ENCODE results near the gene ABCC6.
"Not testable (repeated sequence)": the region's sequence is repeated elsewhere in the genome, so short reads cannot be mapped to it uniquely, and the experiment has no call there.

Gene ABCC6

DNA sequence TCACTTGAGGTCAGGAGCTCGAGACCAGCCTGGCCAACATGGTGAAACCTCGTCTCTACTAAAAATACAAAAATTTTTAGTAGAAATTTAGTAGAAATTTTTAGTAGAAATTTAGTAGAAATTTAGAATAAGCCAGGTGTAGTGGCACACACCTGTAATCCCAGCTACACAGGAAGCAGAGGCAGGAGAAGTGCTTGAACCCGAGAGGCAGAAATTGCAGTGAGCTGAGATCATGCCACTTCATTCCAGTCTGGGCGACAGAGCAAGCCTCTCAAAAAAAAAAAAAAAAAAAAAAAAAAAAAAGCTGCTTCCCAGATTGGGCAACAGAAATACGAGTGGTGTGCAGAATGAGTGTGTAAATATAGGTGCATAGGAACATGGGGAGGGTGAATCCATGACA is 4.5 kb downstream of the ABCC6 start:
- not testable (repeated sequence) for H3K36me3 ChIP-seq (ENCODE audit: low read length); H3F3A ChIP-seq (ENCODE audit: insufficient read depth); H3K9ac ChIP-seq (ENCODE audit: low read length); H3K27me3 ChIP-seq (ENCODE audit: low read length); H3K4me2 ChIP-seq (ENCODE audit: low read depth, low read length, poor library complexity, severe bottlenecking); H3K4me3 ChIP-seq (ENCODE audit: insufficient read depth, low read length, poor library complexity, severe bottlenecking); H3K79me2 ChIP-seq (ENCODE audit: insufficient read depth, low read length); H3K9me2 ChIP-seq (replicated peaks; ENCODE audit: insufficient read depth, low read length); H4K20me1 ChIP-seq (ENCODE audit: low read depth, low read length); H3K27ac ChIP-seq (ENCODE audit: low read depth, low read length); H2AFZ ChIP-seq (ENCODE audit: low read depth, low read length, severe bottlenecking); H3K9me3 ChIP-seq (ENCODE audit: insufficient read depth, low read length)

DNA sequence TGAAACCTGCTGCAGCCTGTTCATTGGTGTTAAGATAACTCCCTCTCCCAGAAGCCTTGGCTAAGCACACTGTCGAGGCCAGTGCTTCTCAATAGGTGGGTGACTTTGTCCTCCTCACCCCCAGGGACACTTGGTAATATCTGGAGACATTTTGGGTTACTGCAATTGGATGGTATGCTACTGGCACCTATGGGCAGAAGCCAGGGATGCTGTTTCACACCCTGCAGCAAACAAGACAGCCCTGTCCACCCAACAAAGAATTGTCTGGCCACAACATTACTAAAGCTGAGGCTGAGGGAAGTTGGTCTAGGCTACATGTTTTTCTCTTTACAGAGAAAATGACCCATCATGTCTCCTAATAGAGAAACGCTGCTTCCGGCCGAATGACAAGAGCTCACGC is 4.9 kb downstream of the ABCC6 start:
- not testable (repeated sequence) for H3K27me3 ChIP-seq (ENCODE audit: low read length); H3F3A ChIP-seq (ENCODE audit: insufficient read depth); H3K79me2 ChIP-seq (ENCODE audit: insufficient read depth, low read length); H3K9me2 ChIP-seq (replicated peaks; ENCODE audit: insufficient read depth, low read length); H3K27ac ChIP-seq (ENCODE audit: low read depth, low read length); H3K9me3 ChIP-seq (ENCODE audit: insufficient read depth, low read length); H3K36me3 ChIP-seq (ENCODE audit: low read length); H2AFZ ChIP-seq (ENCODE audit: low read depth, low read length, severe bottlenecking); H3K4me2 ChIP-seq (ENCODE audit: low read depth, low read length, poor library complexity, severe bottlenecking); H3K9ac ChIP-seq (ENCODE audit: low read length); H4K20me1 ChIP-seq (ENCODE audit: low read depth, low read length); H3K4me3 ChIP-seq (ENCODE audit: insufficient read depth, low read length, poor library complexity, severe bottlenecking)

DNA sequence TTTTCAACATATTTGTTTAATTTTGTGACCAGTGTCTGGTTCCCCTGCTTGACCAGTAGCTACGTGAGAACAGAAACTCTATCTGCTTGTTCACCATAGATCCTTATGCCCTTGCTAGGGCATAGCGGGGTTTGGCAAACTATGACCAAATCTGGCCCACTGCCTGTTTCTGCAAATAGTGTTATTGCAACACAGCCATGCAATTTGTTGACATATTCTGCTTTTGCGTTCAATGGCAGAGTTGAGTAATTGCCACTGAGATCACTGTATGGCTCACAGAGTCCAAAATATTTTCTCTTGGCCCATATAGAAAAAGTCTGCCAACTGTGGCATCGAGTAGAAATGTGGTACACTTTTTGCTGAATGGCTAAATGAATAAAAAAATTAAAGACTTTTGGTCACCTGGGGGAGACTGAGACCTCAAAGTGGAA is 9.4 kb downstream of the ABCC6 start:
- H4K20me1 ChIP-seq (ENCODE audit: low read depth, low read length); H3K9me2 ChIP-seq (replicated peaks; ENCODE audit: insufficient read depth, low read length); H2AFZ ChIP-seq (ENCODE audit: low read depth, low read length, severe bottlenecking); H3K4me2 ChIP-seq (ENCODE audit: low read depth, low read length, poor library complexity, severe bottlenecking); H3K4me3 ChIP-seq (ENCODE audit: insufficient read depth, low read length, poor library complexity, severe bottlenecking); H3K27me3 ChIP-seq (ENCODE audit: low read length); H3K27ac ChIP-seq (ENCODE audit: low read depth, low read length); H3K9me3 ChIP-seq (ENCODE audit: insufficient read depth, low read length); H3K36me3 ChIP-seq (ENCODE audit: low read length); H3K79me2 ChIP-seq (ENCODE audit: insufficient read depth, low read length); H3K9ac ChIP-seq (ENCODE audit: low read length); H3F3A ChIP-seq (ENCODE audit: insufficient read depth): not testable (repeated sequence)

DNA sequence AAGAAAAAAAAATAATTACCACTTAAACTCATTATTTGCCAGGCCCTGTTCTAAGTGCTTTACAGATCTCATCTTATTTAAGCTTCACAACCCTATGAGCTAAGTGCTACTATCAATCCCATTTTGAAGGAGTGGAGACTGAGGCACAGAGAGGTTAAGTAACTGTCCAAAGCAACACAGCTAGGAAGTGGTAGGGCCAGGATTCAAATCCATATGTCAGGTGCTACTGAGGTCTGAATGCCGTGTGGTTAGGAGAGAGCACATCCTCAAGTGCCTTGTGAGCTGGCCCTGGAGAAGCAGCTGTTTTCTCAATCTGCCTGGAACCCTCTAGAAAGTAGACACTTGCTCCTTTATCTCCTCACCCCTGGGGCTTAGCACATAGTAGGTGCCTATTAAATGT is 11.9 kb downstream of the ABCC6 start:
- H3K4me2 ChIP-seq (ENCODE audit: low read depth, low read length, poor library complexity, severe bottlenecking); H3K27ac ChIP-seq (ENCODE audit: low read depth, low read length); H3K27me3 ChIP-seq (ENCODE audit: low read length); H3K79me2 ChIP-seq (ENCODE audit: insufficient read depth, low read length); H2AFZ ChIP-seq (ENCODE audit: low read depth, low read length, severe bottlenecking); H3K9me3 ChIP-seq (ENCODE audit: insufficient read depth, low read length); H3K4me3 ChIP-seq (ENCODE audit: insufficient read depth, low read length, poor library complexity, severe bottlenecking); H3K9ac ChIP-seq (ENCODE audit: low read length); H3K36me3 ChIP-seq (ENCODE audit: low read length); H4K20me1 ChIP-seq (ENCODE audit: low read depth, low read length); H3K9me2 ChIP-seq (replicated peaks; ENCODE audit: insufficient read depth, low read length); H3F3A ChIP-seq (ENCODE audit: insufficient read depth): not testable (repeated sequence)

DNA sequence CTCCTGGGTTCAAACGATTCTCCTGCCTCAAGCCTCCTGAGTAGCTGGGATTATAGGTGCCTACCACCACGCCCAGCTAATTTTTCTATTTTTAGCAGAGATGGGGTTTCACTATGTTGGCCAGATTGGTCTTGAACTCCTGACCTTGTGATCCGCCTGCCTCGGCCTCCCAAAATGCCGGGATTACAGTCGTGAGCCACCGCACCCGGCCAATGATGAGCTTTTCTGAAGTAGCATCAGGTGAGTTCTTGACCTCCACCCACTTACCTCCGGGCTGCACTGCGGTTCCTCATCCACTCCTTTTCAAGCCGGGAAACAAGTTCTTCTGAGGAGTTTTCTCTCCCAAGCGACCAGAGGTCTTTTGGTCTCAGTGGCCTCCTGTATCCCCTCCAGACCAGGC is 14.8 kb downstream of the ABCC6 start:
- H3K27ac ChIP-seq (ENCODE audit: low read depth, low read length); H3K4me2 ChIP-seq (ENCODE audit: low read depth, low read length, poor library complexity, severe bottlenecking): not testable (repeated sequence)

DNA sequence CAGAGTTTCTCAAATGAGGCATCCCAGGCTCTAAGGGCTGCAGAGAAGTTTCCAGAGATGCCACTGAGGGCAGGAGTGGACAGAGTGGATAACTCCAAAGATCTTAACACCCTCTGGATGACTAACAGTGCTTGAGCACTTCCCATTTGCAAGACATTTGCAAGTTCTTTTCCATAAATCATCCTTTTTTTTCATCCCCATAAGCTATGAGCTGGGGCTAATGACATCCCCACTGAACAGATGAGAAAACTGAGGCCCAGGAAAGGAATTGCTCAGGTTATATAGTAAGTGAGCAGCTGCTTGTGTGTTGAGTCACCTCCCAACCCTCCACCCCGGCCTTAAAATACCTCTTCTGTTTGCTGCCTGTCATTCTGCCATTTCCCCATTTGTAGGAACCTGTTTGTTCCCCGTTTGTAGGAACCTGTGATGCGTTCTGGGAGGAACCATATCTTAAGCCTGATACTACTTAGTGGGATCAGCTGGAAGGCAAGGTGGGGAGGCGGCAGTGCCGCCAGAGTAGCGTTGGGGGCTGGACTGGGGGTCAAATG is 15.4 kb downstream of the ABCC6 start:
- not testable (repeated sequence) for H3K9ac ChIP-seq (ENCODE audit: low read length); H3K79me2 ChIP-seq (ENCODE audit: insufficient read depth, low read length); H3K27me3 ChIP-seq (ENCODE audit: low read length); H3K27ac ChIP-seq (ENCODE audit: low read depth, low read length); H4K20me1 ChIP-seq (ENCODE audit: low read depth, low read length); H3F3A ChIP-seq (ENCODE audit: insufficient read depth); H3K36me3 ChIP-seq (ENCODE audit: low read length); H3K4me3 ChIP-seq (ENCODE audit: insufficient read depth, low read length, poor library complexity, severe bottlenecking); H3K9me2 ChIP-seq (replicated peaks; ENCODE audit: insufficient read depth, low read length); H2AFZ ChIP-seq (ENCODE audit: low read depth, low read length, severe bottlenecking); H3K9me3 ChIP-seq (ENCODE audit: insufficient read depth, low read length); H3K4me2 ChIP-seq (ENCODE audit: low read depth, low read length, poor library complexity, severe bottlenecking)

More for the DNA sequence above, 14.8 kb downstream of the ABCC6 start:
- not testable (repeated sequence) for H2AFZ ChIP-seq (ENCODE audit: low read depth, low read length, severe bottlenecking); H3K9me3 ChIP-seq (ENCODE audit: insufficient read depth, low read length); H3F3A ChIP-seq (ENCODE audit: insufficient read depth); H4K20me1 ChIP-seq (ENCODE audit: low read depth, low read length); H3K9ac ChIP-seq (ENCODE audit: low read length); H3K79me2 ChIP-seq (ENCODE audit: insufficient read depth, low read length); H3K36me3 ChIP-seq (ENCODE audit: low read length); H3K4me3 ChIP-seq (ENCODE audit: insufficient read depth, low read length, poor library complexity, severe bottlenecking); H3K27me3 ChIP-seq (ENCODE audit: low read length); H3K9me2 ChIP-seq (replicated peaks; ENCODE audit: insufficient read depth, low read length)

DNA sequence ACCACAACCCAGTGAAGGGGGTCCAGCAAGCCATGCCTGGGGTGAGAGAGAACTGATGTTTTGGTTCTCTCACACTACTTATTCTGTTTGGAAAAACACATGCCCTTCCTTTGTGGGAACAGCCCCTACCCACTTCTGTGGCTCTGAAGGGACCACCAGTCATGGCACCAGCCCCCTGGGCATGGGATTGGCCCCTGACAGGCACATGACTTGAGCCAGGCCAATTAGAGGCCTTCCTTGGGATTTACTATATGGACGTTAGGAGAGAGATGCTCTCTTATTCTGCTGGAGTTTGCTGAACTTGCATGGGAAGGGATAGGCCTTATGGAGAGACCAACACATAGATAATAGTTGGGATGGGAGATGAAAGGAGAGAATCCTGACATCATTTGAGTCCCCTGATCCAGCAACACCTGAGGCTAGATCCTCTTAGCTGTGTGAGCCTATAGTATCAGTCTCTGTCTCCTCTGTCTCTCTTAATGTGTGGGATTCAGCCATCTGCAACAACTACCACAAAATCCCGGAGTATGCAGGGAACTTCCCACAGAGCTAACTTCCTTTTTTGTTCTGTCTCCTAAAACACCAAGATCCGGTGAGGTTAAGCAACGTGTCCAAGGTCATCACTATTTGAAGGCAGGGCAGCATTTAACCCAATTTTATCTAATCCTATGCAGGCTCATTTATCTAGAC is 16.1 kb downstream of the ABCC6 start:
- H4K20me1 ChIP-seq (ENCODE audit: low read depth, low read length); H3K4me3 ChIP-seq (ENCODE audit: insufficient read depth, low read length, poor library complexity, severe bottlenecking); H3K79me2 ChIP-seq (ENCODE audit: insufficient read depth, low read length); H3F3A ChIP-seq (ENCODE audit: insufficient read depth); H3K4me2 ChIP-seq (ENCODE audit: low read depth, low read length, poor library complexity, severe bottlenecking); H3K9ac ChIP-seq (ENCODE audit: low read length); H3K36me3 ChIP-seq (ENCODE audit: low read length); H2AFZ ChIP-seq (ENCODE audit: low read depth, low read length, severe bottlenecking); H3K9me2 ChIP-seq (replicated peaks; ENCODE audit: insufficient read depth, low read length); H3K9me3 ChIP-seq (ENCODE audit: insufficient read depth, low read length); H3K27ac ChIP-seq (ENCODE audit: low read depth, low read length); H3K27me3 ChIP-seq (ENCODE audit: low read length): not testable (repeated sequence)

DNA sequence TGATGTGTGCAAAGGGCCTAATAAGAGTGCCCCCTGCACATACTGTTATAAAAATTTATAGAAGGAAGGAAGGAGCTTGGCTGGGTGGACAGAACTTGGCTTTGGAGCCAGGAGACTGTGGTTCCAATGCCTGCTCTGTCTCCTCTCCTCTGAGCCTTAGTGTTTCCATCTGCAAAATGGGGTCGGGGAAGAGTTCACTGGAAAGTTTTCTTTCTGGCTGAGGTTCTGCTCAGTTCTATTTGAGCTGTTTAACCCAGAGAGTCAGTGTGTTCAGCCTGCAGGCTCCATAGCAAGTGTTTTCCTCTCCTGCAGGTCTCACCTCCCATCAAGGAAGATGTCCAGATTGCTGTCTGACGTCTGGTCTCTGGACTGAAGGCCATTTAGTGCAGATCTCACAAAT is 17.4 kb downstream of the ABCC6 start:
- H4K20me1 ChIP-seq (ENCODE audit: low read depth, low read length); H3K27me3 ChIP-seq (ENCODE audit: low read length); H3K9me2 ChIP-seq (replicated peaks; ENCODE audit: insufficient read depth, low read length); H3K9ac ChIP-seq (ENCODE audit: low read length); H3K4me3 ChIP-seq (ENCODE audit: insufficient read depth, low read length, poor library complexity, severe bottlenecking); H3K4me2 ChIP-seq (ENCODE audit: low read depth, low read length, poor library complexity, severe bottlenecking); H3F3A ChIP-seq (ENCODE audit: insufficient read depth); H3K36me3 ChIP-seq (ENCODE audit: low read length); H3K79me2 ChIP-seq (ENCODE audit: insufficient read depth, low read length); H2AFZ ChIP-seq (ENCODE audit: low read depth, low read length, severe bottlenecking); H3K27ac ChIP-seq (ENCODE audit: low read depth, low read length); H3K9me3 ChIP-seq (ENCODE audit: insufficient read depth, low read length): not testable (repeated sequence)
